ENCODE results near the gene C5AR1. TPM values are rescaled to one million over a fixed set of nuclear protein-coding genes. Genes with fewer than 3 reads are reported as not detected.
"Not testable (repeated sequence)": the region's sequence is repeated elsewhere in the genome, so short reads cannot be mapped to it uniquely, and the experiment has no call there.

The C5AR1 gene
- polyA plus RNA-seq, 4 donors = 3.8 to 8.1 (median 6.7) TPM

DNA sequence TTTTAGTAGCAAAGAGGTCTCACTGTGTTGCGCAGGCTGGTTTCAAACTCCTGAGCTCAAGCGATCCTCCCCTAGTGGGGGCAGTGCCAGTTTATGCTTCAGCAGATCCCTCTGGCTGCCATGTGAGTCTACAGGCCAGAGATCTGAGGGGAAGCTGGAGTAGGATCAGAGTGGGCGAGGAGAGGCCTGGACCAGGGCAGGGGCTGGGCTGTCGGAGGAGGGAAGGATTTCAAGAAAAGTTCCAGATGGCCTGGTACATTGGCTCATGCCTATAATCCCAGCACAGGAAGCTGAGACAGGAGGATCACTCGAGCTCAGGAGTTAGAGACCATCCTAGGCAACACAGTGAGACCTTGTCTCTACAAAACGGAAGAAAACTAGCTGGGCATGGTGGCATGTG is 49.3 kb downstream of the C5AR1 start:
- DNase-seq (ENCODE audit: low read depth in 4 of 4, low spot score in 3 of 4) = no peak

DNA sequence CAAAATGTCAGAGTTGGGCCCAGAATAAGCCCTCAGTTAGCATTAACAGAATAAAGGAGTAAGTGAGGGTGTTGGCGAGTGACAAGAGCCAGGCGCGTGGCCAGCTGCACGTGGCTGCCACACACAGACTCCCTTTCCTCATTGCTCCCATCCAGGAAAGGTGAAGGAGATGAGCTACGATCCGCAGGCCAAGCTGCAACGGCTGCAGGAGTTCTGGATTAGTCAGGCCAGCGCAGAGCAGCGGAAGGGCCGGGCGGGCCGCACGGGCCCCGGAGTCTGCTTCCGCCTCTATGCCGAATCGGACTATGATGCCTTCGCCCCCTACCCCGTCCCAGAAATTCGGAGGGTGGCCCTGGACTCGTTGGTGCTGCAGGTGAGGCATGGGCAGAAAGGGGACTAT is 52.7 kb downstream of the C5AR1 start:
- no peak for DNase-seq (ENCODE audit: low read depth in 4 of 4, low spot score in 3 of 4)

DNA sequence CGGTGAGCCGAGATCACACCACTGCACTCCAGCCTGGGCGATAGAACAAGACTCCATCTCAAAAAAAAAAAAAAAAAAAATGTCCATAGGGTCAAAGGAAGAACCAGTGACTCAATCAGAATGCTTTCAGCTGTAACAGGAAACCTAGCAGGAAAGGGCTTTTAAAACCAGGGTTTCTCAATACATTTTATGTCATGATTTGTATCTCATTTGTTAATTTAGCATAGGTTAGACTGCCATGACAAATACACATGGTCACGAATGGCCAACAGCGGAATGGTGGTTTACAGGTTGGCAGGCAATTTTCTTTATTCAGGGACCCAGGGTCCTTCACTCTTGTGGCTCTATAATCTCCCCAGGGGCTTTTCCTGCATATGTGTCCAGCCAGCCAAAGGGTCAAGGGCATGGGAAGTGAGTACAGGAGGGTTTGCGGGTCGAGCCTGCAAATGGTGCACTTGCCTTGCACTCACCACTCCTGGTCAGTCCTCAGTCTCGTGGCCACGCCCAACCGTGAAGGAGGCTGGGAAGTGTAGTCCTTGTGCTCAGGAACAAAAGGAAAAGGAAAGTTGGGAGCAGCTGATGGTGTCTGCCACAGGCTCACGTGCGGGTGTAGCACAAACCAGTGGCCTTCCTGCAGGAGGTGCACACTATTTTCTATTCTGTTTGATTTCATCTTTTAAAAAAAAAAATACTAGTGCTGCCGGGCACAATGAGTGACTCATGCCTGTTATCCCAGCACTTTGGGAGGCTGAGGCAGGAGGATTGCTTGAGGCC is 54.3 kb downstream of the C5AR1 start:
- no peak for DNase-seq (ENCODE audit: low read depth in 4 of 4, low spot score in 3 of 4)

DNA sequence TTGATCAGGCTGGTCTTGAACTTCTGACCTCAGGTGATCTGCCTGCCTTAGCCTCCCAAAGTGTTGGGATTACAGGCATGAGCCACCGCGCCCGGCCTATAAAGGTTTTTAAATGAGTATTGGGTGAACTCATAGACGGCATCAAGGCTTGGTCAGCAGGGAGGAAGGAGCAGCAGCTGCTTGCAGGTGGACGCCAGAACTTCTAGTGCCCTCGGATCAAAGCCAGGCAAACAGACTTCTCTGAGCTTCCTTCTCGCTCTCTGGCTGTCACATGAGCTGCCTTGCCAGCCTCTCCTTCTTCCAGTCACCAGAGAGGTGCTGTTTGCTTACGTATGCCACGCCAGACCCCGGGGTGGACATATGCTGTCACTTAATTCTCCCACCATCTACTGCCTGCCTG is 55.8 kb downstream of the C5AR1 start:
- DNase-seq (ENCODE audit: low read depth in 4 of 4, low spot score in 3 of 4) = not testable (repeated sequence)

DNA sequence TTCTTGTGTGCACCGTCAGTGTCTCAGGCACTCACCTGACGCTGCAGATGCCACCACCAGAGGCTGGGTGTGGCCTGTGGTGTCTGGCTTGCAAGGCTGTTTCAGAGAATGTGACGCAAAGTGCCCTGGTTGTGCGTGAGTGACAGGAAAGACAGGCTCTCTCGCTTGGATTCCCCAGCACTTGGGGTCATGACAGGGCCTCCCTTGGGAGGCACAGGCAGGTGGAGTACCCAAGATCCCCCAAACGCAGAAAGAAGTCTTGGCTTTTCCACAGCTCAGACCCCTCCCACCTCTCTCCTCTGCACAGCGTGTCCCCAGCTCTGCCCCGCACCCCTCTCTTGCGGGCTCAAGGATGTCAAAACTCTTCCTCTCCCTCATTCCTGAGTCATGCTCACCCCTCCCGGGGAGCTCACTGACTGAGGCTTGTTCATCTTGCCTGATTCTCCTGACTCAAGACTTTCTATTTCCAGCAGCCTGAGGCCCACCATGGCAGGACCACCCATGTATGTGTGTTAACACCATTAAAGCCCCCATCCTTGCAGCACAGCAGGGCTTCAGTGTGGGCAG is 60.5 kb downstream of the C5AR1 start:
- no peak for DNase-seq (ENCODE audit: low read depth in 4 of 4, low spot score in 3 of 4)

DNA sequence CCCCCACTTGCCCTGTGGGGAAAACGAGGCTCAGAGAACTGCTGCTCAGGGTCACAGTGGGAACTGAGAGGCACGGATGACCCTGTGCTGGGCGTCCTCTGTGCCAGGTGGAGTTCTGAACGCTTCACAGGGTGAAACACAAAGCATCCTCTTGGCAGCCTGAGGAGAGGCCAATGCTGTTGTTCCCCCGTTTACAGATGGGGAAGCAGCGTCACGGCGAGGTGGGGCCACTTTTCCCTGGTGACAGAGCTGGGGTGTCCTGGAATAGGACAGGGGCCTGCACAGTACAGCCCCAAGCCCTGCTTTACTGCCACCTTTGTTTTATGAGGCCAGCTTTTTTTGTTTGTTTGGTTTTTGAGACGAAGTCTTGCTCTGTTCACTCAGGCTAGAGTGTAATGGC is 61.6 kb downstream of the C5AR1 start:
- no peak for DNase-seq (ENCODE audit: low read depth in 4 of 4, low spot score in 3 of 4)

Other genes starting within 250 kb of the C5AR1 start
- 10 to 100 TPM; 29.9 to 42.0 (median 35.5) TPM for gene ZC3H4, start 196.1 kb upstream of the C5AR1 start, polyA plus RNA-seq (ENCODE audit: insufficient read length in 4 of 4)
- gene SAE1, start 179.0 kb upstream of the C5AR1 start, polyA plus RNA-seq (ENCODE audit: insufficient read length in 4 of 4) = 100 to 1,000 TPM; 105 to 132 (median 121) TPM
- 1 to 10 TPM; 1.7 to 3.7 (median 2.6) TPM for gene BBC3, start 78.7 kb upstream of the C5AR1 start, polyA plus RNA-seq (ENCODE audit: insufficient read length in 4 of 4)
- 10 to 100 TPM; 20.9 to 32.2 (median 23.7) TPM for gene CCDC9, start 53.3 kb upstream of the C5AR1 start, polyA plus RNA-seq (ENCODE audit: insufficient read length in 4 of 4)
- 10 to 100 TPM in 2 of 4 donors, 1 to 10 TPM in 2; 5.6 to 11.4 (median 8.9) TPM for gene INAFM1, start 35.0 kb upstream of the C5AR1 start, polyA plus RNA-seq (ENCODE audit: insufficient read length in 4 of 4)
- under 1 TPM; 0.20 to 0.64 (median 0.34) TPM for gene C5AR2, start 22.3 kb downstream of the C5AR1 start, polyA plus RNA-seq (ENCODE audit: insufficient read length in 4 of 4)
- gene DHX34, start 39.5 kb downstream of the C5AR1 start, polyA plus RNA-seq (ENCODE audit: insufficient read length in 4 of 4) = 10 to 100 TPM in 3 of 4 donors, 1 to 10 TPM in 1; 9.8 to 19.8 (median 11.4) TPM
- 10 to 100 TPM; 19.9 to 43.5 (median 28.2) TPM for gene MEIS3, start 109.7 kb downstream of the C5AR1 start, polyA plus RNA-seq (ENCODE audit: insufficient read length in 4 of 4)
- gene SLC8A2, start 162.0 kb downstream of the C5AR1 start, polyA plus RNA-seq (ENCODE audit: insufficient read length in 4 of 4) = under 1 TPM; 0.17 to 0.44 (median 0.29) TPM
- gene KPTN, start 174.4 kb downstream of the C5AR1 start, polyA plus RNA-seq (ENCODE audit: insufficient read length in 4 of 4) = 10 to 100 TPM in 2 of 4 donors, 1 to 10 TPM in 2; 8.8 to 18.5 (median 10.4) TPM
- gene NAPA, start 205.2 kb downstream of the C5AR1 start, polyA plus RNA-seq (ENCODE audit: insufficient read length in 4 of 4) = 100 to 1,000 TPM in 3 of 4 donors, 10 to 100 TPM in 1; 91.6 to 163 (median 154) TPM

All from left renal pelvis (tissue), 4 donors.